Measurements from ENCODE around the gene HJV. TPM values are rescaled to one million over a fixed set of nuclear protein-coding genes. Genes with fewer than 3 reads are reported as not detected.

HJV gene
- total RNA-seq, 2 donors from 2014 or later = 1.2 TPM; not detected in 1

- WGBS = 69% methylated on average over 7 of the region's 7 CpGs
- Histone ChIP-seq H3K4me1 (replicated peaks) (no peaks in the 10 kb centered on the region), H3K9me3 (no peaks in the 10 kb centered on the region), H3K27ac (no peak overlapping the region), H3K4me3 (no peak overlapping the region), H3K27me3 (replicated peaks; ENCODE audit: insufficient read depth) (no peaks in the 10 kb centered on the region), H3K36me3 (no peaks in the 10 kb centered on the region)
- no peak for DNase-seq (ENCODE audit: low spot score)
- no peak for TF ChIP-seq CTCF (IDR thresholded peaks at IDR 0.05)
- TF ChIP-seq POLR2A (IDR thresholded peaks at IDR 0.05) = no peak
- TF ChIP-seq POLR2AphosphoS5 (IDR thresholded peaks at IDR 0.05) = no peak
- intact Hi-C loops (cut with DNase I) = loop anchor here (5.0 kb wide), 1 partner anchor 110 kb away; the partner anchor contains the start of gene ITGA10
These were observed 1.0 kb upstream of the HJV start for GRCh38 chr1:146022403-146023127.

- no peak overlapping the region for H3K4me3 ChIP-seq
- no peaks in the 10 kb centered on the region for H3K27me3 ChIP-seq (replicated peaks; ENCODE audit: insufficient read depth)
- TF ChIP-seq POLR2A (IDR thresholded peaks at IDR 0.05) (no peak), CTCF (IDR thresholded peaks at IDR 0.05) (no peak), POLR2AphosphoS5 (IDR thresholded peaks at IDR 0.05) (no peak)
- H3K4me1 ChIP-seq (replicated peaks) = no peaks in the 10 kb centered on the region
- H3K36me3 ChIP-seq = no peaks in the 10 kb centered on the region
- WGBS = 69% methylated on average over 1 of the region's 1 CpG
- H3K27ac ChIP-seq = no peak overlapping the region
- no peaks in the 10 kb centered on the region for H3K9me3 ChIP-seq
- DNase-seq (ENCODE audit: low spot score) = no peak
- intact Hi-C loops (cut with DNase I) = loop anchor here (5.0 kb wide), 1 partner anchor 109 kb away; the partner anchor contains the start of gene ITGA10
These were observed 487 bp downstream of the HJV start for GRCh38 chr1:146021050-146021445.

- Histone ChIP-seq H3K36me3 (no peaks in the 10 kb centered on the region), H3K27me3 (replicated peaks; ENCODE audit: insufficient read depth) (no peaks in the 10 kb centered on the region), H3K9me3 (no peaks in the 10 kb centered on the region), H3K27ac (no peak overlapping the region), H3K4me3 (no peak overlapping the region), H3K4me1 (replicated peaks) (no peaks in the 10 kb centered on the region)
- WGBS = 83% methylated on average over 4 of the region's 4 CpGs
- TF ChIP-seq POLR2AphosphoS5 (IDR thresholded peaks at IDR 0.05) (no peak), CTCF (IDR thresholded peaks at IDR 0.05) (no peak), POLR2A (IDR thresholded peaks at IDR 0.05) (no peak)
- no peak for DNase-seq (ENCODE audit: low spot score)
- intact Hi-C loops (cut with DNase I) = loop anchor here (5.0 kb wide), 1 partner anchor 108 kb away; the partner anchor contains the start of gene ITGA10
These were observed 1.2 kb downstream of the HJV start for GRCh38 chr1:146020058-146021049.

GRCh38 chr1:146019231-146020057, 2.1 kb downstream of the HJV start:
- H3K9me3 ChIP-seq = no peaks in the 10 kb centered on the region
- TF ChIP-seq POLR2AphosphoS5 (IDR thresholded peaks at IDR 0.05) = no peak
- TF ChIP-seq CTCF (IDR thresholded peaks at IDR 0.05) = no peak
- TF ChIP-seq POLR2A (IDR thresholded peaks at IDR 0.05) = no peak
- no peak overlapping the region for H3K27ac ChIP-seq
- intact Hi-C loops (cut with DNase I) = loop anchor here (5.0 kb wide), 3 partner anchors 107 to 172 kb away; partner anchors contain the start of genes ITGA10 and NUDT17
- no peaks in the 10 kb centered on the region for H3K4me1 ChIP-seq (replicated peaks)
- no peaks in the 10 kb centered on the region for H3K36me3 ChIP-seq
- no peaks in the 10 kb centered on the region for H3K27me3 ChIP-seq (replicated peaks; ENCODE audit: insufficient read depth)
- peak overlapping the region in 1 of 2 donors; percentile 0 for H3K4me3 ChIP-seq
- WGBS = 22% methylated on average over 40 of the region's 43 CpGs
- DNase-seq (ENCODE audit: low spot score) = no peak
